HG03039 (cell line): ENCODE results near the gene MAN1C1.

ENCODE experiments used
- ATAC-seq: cut with Tn5 transposase; IDR thresholded peaks from one replicate; pipeline ENCODE4 v1.9.1; 2021; ENCODE audit warnings: mild to moderate bottlenecking, moderate library complexity; ENCODE audit not compliant: unreplicated experiment

Gene MAN1C1

DNA sequence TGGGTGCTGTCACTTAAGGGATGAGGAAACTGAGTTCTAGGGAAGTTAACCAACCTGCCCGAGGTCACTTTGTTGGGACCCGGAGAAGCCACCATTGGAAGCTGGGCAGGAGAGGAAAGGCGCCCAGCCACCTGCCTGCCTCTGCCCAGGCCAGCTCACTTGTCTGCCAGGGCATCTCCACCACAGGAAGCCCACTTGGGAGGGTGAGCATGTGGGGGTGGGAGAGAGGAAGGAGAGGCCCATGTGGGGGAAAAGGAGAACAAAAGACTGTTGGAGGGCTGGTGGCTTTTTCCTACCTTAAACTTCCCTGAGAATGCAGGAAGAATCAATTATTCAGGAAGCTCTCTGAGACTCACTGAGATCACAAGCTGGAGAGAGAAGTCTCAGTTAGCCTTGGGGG, 139.6 kb downstream of the MAN1C1 start:
- no peak for ATAC-seq

DNA sequence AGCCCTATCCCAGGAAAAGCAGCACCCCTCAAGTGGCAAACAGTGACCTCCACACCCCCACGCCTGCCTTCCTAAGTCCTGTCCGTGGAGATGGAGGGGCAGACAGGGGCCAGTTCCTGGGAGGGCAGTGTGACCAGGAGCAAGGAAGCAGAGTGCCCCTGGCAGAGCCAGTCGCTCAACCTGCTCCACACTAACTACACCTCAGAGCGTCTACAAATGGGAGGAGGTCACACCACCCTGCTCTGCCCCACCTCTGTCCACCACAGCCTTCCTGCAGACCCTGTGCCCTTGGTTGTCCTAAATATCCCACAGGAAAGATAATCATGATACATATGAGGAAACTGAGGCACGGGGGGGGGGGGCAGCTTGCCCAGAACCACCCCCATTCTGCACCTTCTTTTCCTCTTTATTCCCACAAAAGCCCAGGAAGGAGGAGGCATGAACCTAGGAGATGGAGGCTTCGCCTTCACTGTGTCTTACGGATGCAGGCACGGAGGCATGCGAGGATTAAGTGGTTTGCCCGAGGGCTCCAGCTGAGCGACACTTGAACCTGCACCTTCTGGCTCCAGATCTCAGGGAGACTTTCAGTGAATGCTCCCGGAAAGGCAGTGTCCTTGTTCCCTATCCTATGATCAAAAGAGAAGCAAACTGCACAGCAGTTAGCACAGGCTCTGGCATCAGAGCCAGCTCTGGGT, 140.7 kb downstream of the MAN1C1 start:
- ATAC-seq, result no peak

DNA sequence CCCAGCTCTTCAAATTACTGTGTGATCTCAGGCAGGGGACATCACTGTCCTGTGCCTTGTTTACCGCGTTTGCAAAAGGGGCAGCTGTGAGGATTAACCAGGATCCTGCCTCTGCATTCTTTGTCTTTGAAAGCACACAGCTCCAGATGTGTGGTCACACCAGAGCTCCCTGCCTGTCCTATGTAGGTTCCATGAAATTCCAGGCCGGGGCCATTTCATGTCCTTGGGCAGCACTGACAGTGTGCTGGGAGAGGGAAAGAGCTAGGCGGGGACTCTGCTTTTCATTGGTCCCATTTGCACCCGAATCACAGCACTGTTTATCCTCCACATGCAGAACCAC, 141.2 kb downstream of the MAN1C1 start:
- no peak for ATAC-seq

DNA sequence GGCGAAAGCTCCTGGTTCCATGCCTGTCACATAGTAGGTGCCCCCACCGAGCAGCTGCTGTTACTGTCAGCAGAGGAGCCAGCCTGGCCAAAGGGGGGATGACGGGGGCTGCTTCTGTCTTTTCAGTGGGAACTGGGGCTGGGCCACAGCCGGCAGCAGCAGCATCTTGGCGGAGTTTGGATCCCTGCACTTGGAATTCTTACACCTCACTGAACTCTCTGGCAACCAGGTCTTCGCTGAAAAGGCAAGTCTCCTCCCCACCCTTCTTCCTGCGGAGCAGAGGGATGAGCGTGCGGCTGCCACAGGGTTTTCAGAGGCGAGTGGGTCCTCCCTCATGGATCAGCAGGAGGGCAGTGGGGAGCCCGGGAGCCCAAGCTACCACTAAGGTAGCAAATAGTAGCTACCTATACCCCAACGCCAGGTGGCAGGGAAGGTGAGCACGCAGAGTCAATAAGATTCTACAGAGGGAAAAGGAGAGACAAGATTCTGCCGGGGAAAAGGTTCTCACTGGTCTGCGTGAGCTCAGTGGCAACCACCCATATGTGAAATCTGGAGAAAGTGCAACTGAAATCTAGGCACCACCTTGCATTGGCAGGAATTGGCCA, 142.0 kb downstream of the MAN1C1 start:
- no peak for ATAC-seq

DNA sequence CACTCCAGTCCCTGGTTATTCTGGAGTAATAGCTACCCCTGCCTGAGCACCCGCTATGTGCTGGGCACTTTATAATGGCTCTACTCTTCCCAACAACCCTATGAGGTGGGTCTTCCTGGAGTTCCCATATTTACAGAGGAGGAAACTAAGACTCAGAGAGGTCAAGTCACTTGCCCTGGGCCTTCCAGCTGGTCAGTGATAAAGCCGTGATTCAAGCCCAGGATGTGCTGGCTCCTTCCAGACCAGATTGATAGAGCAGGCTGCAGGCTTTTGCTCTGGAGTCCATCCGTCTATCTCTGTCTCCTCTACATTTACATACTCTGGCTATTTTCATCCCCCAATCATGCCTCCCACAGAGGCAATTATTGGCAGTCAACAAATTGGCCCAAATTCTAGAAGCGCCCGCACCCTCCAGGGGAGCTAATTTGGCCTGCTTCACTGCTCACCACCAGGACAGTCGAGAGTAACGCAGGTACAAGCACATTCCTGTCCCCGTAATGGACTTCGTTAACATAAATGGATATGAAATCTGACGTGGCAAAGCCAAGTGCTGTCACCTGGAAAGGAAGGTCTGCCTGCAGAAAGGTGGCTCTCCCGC, 143.6 kb downstream of the MAN1C1 start:
- ATAC-seq, result no peak

DNA sequence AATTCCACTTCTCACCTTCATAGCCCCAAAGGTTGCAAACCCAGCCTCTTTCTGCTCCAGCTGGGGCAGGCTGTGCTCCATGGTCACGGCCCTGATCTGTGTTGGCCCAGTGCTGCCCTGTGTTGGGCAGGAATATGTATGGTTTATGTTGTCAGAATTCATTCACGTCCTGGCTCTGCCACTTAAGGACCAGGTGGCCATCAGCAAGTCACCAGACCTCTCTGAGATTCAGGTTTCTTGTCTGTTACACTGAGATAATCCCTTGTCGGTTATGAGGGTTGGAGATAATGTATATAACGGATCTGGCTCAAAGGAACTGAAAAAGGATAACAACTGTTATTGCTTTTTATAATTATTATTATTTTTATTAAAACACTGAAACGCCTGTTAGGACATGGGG, 144.3 kb downstream of the MAN1C1 start:
- ATAC-seq, result no peak

DNA sequence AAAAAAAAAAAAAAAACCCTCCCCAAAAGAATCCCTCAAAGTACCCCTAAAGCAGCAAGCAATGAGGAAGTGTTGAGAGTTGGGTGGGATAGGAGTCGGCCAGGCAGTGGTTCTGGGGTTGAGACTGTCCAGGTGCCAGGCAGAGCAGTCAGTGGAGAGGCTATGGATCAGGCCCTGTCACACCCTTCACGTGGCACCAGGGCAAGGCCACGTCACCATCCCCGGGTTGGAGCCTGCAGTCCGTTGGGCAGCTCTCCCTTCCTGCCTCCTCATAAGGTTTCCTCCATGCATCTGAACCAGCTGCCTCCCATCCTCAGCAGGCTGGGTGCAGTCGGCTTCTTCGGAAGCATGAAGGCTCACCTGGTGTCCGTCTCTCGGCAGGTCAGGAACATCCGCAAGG, 146.9 kb downstream of the MAN1C1 start:
- ATAC-seq, result no peak

DNA sequence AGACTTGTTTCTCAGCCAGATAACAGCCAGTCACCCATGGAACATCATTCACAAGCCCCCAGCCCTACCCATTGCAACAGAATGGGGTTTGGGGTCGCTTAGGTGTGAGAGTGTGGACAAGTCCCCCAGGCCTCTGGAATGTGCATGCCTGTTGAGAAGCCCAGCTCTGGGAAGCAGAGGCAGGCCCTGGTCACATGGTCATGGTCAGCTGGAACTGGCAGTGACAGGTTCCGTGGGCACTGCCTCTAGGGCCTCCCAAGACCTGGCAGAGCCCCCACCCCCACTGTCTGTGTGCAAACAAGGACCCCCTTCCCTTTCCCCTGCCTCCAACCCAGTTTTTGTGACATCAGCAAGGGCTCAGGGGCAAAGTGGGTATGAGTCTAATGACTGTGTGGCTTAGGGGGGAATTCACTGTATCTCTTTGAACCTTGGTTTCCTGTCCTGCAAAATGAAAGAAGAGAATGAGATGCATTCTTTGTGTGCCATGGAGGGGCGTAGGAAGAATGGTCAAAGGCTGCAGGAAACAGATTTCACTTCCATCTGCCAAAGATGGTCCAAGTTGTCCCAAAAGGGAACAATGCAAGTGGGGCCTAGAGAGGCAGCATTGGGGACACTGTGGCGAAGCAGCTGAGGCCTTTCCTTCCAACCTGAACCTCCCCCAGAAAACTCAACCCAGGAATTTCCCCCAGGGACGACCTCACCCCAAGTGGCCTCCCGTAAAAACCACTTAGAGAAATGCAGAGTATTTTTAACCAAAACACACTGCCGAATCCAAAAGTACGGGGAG, 148.7 kb downstream of the MAN1C1 start:
- no peak for ATAC-seq

DNA sequence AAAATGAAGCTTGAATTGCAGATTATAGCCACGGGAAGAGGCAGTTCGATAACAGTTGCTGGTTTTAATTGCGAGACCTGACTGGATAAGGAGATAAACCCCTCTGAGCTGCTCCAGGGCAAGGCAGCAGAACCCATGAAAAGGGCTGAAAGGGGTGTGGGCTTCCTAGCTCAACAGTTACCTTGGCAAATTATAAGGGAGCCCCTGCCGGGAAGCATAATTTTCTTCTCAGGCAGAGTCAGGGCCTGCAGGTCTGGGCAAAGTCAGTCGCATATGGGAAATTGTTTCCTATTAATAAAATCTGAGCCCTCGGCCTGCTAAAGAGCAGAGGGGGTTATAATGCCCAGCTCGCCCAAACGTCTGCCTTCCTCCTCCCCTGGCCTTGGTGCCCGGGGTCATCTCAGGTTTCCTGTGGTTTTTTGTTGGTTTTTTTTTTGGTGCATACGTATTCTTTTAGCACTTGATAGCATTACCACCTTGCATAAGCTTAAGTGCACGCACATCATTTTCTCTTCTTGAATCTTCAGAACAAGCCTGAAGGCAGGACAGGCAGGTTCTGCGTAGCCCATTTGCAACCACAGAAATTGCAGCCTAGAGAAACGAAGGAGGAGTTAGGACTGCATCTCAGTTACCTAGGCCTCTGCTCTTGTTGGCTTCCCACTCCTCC, 149.5 kb downstream of the MAN1C1 start:
- ATAC-seq, result no peak

DNA sequence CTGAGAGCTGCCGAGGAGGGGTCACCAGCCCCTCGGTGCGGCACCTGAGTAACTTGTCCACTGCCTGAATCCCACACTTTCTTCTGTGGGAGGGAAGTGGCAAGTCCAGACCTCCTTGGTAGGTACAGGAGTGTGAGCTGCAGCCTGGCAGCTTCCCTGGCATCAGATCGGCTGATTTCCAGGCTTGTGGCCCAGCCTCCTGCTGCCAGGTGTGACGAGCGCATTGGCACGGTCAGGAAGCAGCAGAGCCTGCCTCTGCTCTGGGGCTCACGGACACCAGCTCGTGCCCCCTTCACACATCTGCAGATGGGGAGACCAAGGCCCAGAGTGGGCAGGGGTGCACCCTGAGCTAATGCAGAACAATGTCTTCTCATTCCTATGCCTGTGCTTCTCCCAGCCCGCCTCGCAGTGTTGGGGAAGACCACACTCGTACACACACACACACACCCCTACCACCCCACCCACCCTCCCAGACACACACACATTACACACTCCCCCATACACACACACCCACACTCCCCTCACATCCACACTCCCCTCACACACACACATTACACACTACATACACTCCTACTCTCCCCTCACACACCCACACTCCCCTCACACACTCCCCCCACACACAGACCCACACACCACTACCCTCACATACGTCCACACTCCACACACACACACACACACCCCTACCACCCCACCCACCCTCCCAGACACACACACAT, 150.3 kb downstream of the MAN1C1 start:
- no peak for ATAC-seq

DNA sequence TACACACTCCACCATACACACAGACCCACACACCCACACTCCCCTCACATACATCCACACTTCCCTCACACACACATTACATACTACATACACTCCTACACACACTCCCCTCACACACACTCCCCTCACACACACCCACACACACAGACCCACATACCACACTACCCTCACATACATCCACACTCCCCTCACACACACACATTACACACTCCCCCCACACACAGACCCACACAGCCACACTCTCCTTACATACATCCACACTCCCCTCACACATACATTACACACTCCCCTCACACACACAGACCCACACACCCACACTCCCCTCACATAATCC, 150.8 kb downstream of the MAN1C1 start:
- ATAC-seq, result no peak

DNA sequence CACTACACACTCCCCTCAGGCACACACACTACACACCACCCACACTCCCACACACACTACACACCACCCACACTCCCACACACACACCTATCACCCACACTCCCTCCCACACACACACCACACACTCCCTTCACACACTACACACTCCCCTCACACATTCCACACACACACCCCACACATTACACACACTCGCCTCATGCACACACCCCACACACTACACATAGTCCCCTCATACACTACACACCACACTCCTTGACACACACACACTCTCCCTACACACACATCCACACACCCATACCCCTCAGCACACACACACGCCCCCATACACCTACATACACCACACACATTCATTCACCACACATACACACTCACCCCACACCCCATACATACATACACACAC, 152.4 kb downstream of the MAN1C1 start:
- ATAC-seq, result no peak

DNA sequence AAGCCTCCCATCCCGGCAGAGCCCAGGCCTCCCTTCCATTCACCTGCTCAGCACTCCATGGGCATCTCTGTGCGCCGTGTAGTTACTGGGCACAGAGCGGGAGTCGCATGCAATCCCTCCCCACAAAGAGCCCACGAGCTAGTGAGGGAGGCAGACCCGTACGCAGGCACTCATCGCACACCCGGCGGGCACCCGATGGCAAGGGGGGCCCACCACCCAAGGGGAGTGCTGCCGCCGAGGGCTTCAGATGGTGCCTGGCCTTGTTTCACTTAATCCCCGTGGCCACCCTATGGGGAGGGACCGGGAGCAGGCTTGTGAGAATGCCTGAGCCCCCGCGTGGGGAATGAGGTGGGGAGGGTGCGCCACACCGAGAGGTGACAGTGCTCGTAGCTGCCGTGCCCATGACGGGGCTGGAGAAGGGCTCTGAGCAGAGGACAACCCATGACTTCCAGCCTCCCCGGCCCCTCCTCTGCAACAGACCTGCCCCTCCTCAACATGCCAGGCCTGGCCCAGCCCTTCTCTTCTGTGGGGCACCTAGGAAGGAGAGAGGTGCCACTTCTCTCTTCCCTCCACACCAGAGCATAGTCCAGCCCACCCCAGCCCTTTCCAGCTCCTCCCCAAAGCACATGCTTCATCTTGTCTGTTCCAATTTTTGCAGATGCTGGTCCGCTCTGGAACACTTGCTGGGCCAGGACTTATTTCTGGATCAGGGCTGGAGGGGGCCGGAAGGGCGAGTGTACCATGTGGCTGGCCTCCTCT, 153.2 kb downstream of the MAN1C1 start:
- ATAC-seq, result no peak

DNA sequence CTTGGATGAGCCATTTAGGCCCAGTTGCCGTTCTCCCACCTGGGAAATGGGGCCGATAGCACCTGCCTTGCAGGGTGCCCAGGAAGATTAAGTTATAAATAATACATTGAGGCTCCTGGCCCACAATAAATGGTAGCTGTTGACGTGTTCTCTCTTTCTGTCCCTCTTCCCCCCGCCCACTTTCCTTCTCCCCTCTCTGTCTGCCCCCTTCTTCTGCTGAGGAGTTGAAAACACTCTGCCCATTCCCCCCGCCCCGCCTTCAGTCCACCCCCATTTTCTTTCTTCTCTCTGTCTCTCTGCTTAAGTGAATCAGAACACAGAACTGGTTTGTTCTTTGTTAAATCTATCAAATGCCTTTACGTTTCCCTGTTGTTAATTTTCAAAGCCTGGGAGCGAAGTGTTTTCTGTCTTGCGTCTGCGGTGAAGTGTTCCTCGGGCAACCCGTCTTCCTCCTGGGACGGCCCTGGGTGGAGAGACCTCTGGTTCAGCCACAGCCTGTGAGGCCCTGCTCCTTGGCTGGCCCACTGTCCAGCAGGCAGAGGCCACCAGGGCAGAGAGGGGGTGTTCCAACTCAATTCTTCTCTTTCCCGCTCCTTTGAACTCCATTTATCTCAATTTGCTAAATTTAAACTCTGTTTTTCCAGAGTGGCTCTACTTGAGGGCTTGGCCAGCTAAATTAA, 154.1 kb downstream of the MAN1C1 start:
- no peak for ATAC-seq

DNA sequence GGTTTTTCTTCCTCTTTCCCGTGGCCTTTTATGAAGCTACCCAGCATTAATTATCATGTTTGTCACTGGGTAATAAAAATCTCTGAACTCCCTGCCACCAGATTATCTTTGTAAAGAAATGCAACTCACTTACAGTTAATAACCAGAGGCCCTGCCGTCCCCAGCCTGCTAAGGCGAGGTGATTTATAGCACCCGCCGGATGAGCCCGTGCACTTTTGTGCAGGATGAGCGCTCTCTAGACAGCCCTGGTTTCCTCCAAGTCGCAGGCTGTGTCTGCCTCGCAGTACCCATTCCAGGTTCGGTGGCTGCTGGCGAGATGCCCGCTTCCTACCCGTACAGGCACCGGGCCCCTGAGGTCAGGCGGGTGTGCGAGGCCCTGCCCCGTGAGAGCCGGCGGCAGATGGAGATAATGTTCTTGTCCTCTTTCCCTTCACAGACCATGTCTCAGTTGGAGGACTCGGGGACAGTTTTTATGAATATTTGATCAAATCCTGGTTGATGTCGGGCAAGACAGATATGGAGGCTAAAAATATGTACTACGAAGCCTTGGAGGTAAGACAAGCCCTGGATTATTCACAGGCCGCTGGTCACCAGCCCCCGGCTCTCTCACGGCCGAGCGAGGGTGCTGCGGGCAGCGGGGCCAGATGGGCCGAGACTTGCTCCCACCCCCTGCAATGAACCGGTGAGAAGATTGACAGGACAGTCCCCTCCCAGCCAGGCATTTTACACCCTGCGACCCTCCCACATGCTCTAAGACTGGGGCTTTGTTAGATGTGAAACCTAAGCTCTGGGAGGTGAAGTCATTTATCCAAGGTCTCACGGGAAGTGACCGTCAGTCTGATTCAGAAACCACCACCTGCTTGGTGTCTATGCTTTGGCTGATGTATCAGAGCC, 154.9 kb downstream of the MAN1C1 start:
- ATAC-seq, result no peak

DNA sequence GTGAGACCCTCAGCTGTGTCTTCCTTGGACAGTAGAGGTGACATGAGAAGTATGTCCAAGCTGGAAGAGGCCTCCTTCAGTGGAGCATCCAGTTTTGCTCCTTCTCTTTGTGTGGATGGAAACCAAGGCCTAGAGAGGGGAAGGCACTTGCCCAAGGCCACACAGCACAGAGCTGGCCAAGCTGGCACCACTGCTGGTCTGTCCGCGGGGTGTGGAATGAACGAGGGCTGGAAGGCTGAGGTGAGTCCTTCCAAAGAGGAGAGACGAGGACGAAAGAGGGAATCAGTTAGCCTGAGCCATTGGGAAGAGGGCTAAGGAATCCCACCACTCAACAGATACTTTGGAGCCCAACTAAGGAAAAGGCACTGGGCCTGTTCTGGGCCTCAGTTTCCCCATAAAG, 155.6 kb downstream of the MAN1C1 start:
- ATAC-seq, result no peak

DNA sequence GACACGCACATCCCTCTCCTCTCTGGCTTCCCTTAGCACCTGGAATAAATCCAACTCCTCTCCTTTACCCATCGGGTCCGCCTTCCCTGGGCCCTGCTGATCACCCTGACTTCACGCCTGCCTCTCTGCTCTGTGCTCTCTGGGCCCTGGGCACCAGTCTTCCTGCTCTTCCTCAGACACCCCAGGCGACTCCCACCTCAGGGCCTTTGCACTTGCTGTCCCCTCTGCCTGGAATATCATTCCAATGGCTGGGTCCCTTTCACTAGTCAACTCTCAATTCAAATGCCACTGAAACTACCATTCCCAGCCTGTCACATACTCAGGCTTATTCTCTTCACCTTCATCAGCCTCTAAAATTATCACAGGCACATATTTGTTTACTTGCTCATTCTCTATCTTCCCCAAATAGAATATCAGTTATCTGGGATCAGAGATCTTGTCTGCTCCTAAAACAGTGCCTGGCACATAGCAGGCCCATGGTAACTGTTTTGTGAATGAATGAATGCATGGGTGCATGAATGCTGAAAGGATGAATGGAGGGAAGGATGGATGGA, 156.2 kb downstream of the MAN1C1 start:
- ATAC-seq, result no peak

DNA sequence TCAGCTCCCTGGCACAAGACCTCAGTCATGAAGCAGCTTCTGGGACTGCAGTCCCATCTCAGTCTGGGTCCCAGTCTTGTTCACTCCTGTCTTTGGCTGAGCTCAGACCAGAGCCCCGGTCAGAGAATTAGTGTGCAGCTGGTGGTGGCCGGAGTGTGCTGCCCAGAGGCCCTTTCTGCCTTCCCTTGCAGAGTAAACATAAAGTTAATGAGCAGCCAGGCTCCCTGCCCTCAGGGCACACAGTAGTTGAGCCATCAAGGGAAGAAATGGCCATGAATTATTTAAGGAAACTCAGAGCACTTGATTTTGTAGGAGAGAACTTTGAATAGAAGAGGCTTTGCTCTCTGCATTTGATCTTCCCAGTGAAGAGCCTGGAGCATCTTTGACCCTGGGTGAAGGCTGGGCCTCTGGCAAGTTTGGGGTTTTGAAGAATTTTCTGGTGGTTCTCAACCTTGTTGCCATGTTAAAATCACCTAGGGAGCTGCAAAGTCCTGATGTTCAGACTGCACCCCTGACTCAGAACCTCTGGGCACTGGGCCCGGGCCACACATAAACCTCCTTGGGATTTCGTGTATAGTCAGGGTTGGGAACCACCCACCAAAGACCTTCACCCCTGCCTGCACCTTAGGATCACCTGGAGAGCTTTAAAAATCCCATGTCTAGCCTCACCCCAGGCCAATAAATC, 157.0 kb downstream of the MAN1C1 start:
- ATAC-seq, result no peak
